Frontal cortex (tissue), 4 donors: ENCODE data around the gene PDP2. TPM values are rescaled to one million over a fixed set of nuclear protein-coding genes. Genes with fewer than 3 reads are reported as not detected.

Experiments
- DNase-seq, 2 donors: peaks; one replicate each; pipeline ENCODE4 v3.0.0; 2012; ENCODE audit warnings: low spot score in 2 of 2
- FAIRE-seq: peaks from 2 replicates; lab custom pipeline; 2012; peaks lifted over from hg19 to GRCh38; lab: Jason Lieb, UNC
- total RNA-seq: library from RNA; depleted of rRNA; stranded (reverse); fragments of >200 nt; gene quantifications from one replicate; pipeline ENCODE4 v1.2.3, GENCODE V29; 2014
- donor health status: control.
- donor health status: control.
- donor health status: control.

The PDP2 gene
- total RNA-seq, 1 donor from 2014 or later, result 8.6 TPM

- DNase-seq (no peak), FAIRE-seq (no peak)
Observed at GRCh38 chr16:66915041-66915440, 34.7 kb downstream of the PDP2 start.

GRCh38 chr16:66916518-66916917 is 36.2 kb downstream of the PDP2 start:
- no peak for DNase-seq
- FAIRE-seq, result no peak

GRCh38 chr16:66917741-66918140 is 37.4 kb downstream of the PDP2 start:
- FAIRE-seq, result no peak
- DNase-seq, result no peak

GRCh38 chr16:66918355-66918754 is 38.0 kb downstream of the PDP2 start:
- FAIRE-seq (no peak), DNase-seq (no peak)

- DNase-seq (no peak), FAIRE-seq (no peak)
Observed at GRCh38 chr16:66918803-66919568, 38.7 kb downstream of the PDP2 start, which contains the start of gene CDH16. Gene CDH16 (minus strand): TSS chr16:66918885. CDS start chr16:66918065, 820 bp downstream.

GRCh38 chr16:66919569-66920298 is 39.4 kb downstream of the PDP2 start:
- FAIRE-seq (no peak), DNase-seq (no peak)

GRCh38 chr16:66920299-66920590 is 39.9 kb downstream of the PDP2 start:
- DNase-seq (no peak), FAIRE-seq (no peak)

- FAIRE-seq (no peak), DNase-seq (no peak)
Observed at GRCh38 chr16:66920924-66921680, 40.8 kb downstream of the PDP2 start.

GRCh38 chr16:66921729-66922450 is 41.6 kb downstream of the PDP2 start:
- no peak for FAIRE-seq
- DNase-seq, result no peak

GRCh38 chr16:66923247-66923731 is 43.0 kb downstream of the PDP2 start:
- DNase-seq, result peak in 1 of 2 donors; percentile 71
- no peak for FAIRE-seq

- no peak for DNase-seq
- FAIRE-seq, result no peak
Observed at GRCh38 chr16:66923866-66924265, 43.6 kb downstream of the PDP2 start.

- peak in 1 of 2 donors; percentile 68 for DNase-seq
- FAIRE-seq, result no peak
Observed at GRCh38 chr16:66924527-66925321, 44.4 kb downstream of the PDP2 start.

GRCh38 chr16:66925322-66925840 is 45.1 kb downstream of the PDP2 start, which contains the start of gene RRAD:
Gene RRAD (minus strand): TSS chr16:66925535. CDS start chr16:66925179, 356 bp downstream.
- no peak for FAIRE-seq
- DNase-seq, result peak in 1 of 2 donors; percentile 75

- DNase-seq (no peak), FAIRE-seq (no peak)
Observed at GRCh38 chr16:66926171-66926947, 46.0 kb downstream of the PDP2 start.

GRCh38 chr16:66926961-66927436 is 46.7 kb downstream of the PDP2 start:
- DNase-seq (no peak), FAIRE-seq (no peak)

- no peak for DNase-seq
- FAIRE-seq, result no peak
Observed at GRCh38 chr16:66927918-66928649, 47.8 kb downstream of the PDP2 start.

GRCh38 chr16:66928702-66929388 is 48.5 kb downstream of the PDP2 start:
- DNase-seq (no peak), FAIRE-seq (no peak)
